ENCODE measurements around the gene NFAM1.

- TF ChIP-seq POLR2A (IDR thresholded peaks at IDR 0.05; ENCODE audit: low read length) (no peak), GATA1 (IDR thresholded peaks at IDR 0.05; ENCODE audit: low read depth, low read length) (no peak)
Observed at GRCh38 chr22:42357221-42357620, 75.0 kb downstream of the NFAM1 start.

Measured in erythroblast (primary cell).